HEK293 (cell line): ENCODE data around the gene FAM120B.

Experiments used
- CTCF ChIA-PET: fragments of 350-600 bp; formaldehyde crosslinking; extraction: SDS; loops from one replicate; lab custom pipeline; 2021; ENCODE audit warnings: antibody characterized with exemption; lab: Yijun Ruan, JAX
- POLR2A ChIA-PET: fragments of 300-600 bp; formaldehyde crosslinking; extraction: SDS; loops from one replicate; lab custom pipeline; 2020; ENCODE audit warnings: antibody characterized with exemption, inconsistent platforms; lab: Yijun Ruan, JAX
- H3K27ac ChIP-seq: fragments of 200-500 bp; sonication (Bioruptor generic); 2 replicates; pipeline ENCODE4 v1.5.1; 2014; ENCODE audit warnings: low read depth, low read length, control low read depth, inconsistent platforms; ENCODE audit errors: extremely low read depth
- H3K36me3 ChIP-seq, 2 experiments: fragments of 200-500 bp in 1 of 2; sonication (Bioruptor generic) in 1 of 2; 1 replicate in 1 of 2; 2 replicates in 1 of 2; pipeline ENCODE4 v1.5.1; 2014 to 2017; ENCODE audit warnings: inconsistent platforms in 2 of 2, low read length in 2 of 2; ENCODE audit not compliant: control insufficient read depth in 2 of 2, insufficient read depth in 1 of 2
- H3K4me1 ChIP-seq: fragments of 200-500 bp; sonication (Bioruptor generic); 2 replicates; pipeline ENCODE4 v1.5.1; 2014; ENCODE audit warnings: mild to moderate bottlenecking, low read length, inconsistent platforms; ENCODE audit not compliant: control insufficient read depth, insufficient read depth
- H3K4me3 ChIP-seq: 2 replicates; pipeline ENCODE4 v1.5.1; 2011; ENCODE audit warnings: low read depth, mild to moderate bottlenecking, control low read depth, low read length, moderate library complexity
- H3K9me3 ChIP-seq: fragments of 200-500 bp; sonication (Bioruptor generic); 2 replicates; pipeline ENCODE4 v1.5.1; 2014; ENCODE audit warnings: low read depth, low read length, inconsistent platforms; ENCODE audit not compliant: control insufficient read depth, insufficient read depth
- GFI1B ChIP-seq: fragments of 450-650 bp; formaldehyde crosslinking; IDR thresholded peaks from 2 replicates; pipeline ENCODE4 v1.5.1; 2016; ENCODE audit warnings: missing biosample characterization, missing genetic modification characterization
- GLIS1 ChIP-seq: fragments of 450-650 bp; formaldehyde crosslinking; IDR thresholded peaks from 2 replicates; pipeline ENCODE4 v1.5.1; 2016; ENCODE audit warnings: missing biosample characterization, missing genetic modification characterization
- GLIS2 ChIP-seq: fragments of 450-650 bp; formaldehyde crosslinking; IDR thresholded peaks from 2 replicates; pipeline ENCODE4 v1.5.1; 2016; ENCODE audit warnings: missing biosample characterization, missing genetic modification characterization
- HOXD13 ChIP-seq: sonication (generic); formaldehyde crosslinking; IDR thresholded peaks from 2 replicates; pipeline ENCODE4 v1.8.0; 2022; ENCODE audit warnings: missing genetic modification reagents, borderline replicate concordance
- PRDM10 ChIP-seq: fragments of 450-650 bp; formaldehyde crosslinking; IDR thresholded peaks from 2 replicates; pipeline ENCODE4 v1.5.1; 2016; ENCODE audit warnings: missing biosample characterization, missing genetic modification characterization
- SALL2 ChIP-seq: fragments of 450-650 bp; formaldehyde crosslinking; IDR thresholded peaks from 2 replicates; pipeline ENCODE4 v1.5.0; 2017; ENCODE audit warnings: missing biosample characterization, mild to moderate bottlenecking, missing genetic modification characterization, borderline replicate concordance
- SETDB1 ChIP-seq: IDR thresholded peaks from one replicate; pipeline ENCODE4 v1.6.1; 2017; ENCODE audit warnings: mild to moderate bottlenecking, low read length, moderate library complexity, mixed read lengths; ENCODE audit not compliant: insufficient read length
- ZIC2 ChIP-seq: fragments of 450-650 bp; formaldehyde crosslinking; IDR thresholded peaks from 2 replicates; pipeline ENCODE4 v1.5.1; 2016; ENCODE audit warnings: missing biosample characterization, missing genetic modification characterization
- ZNF24 ChIP-seq: fragments of 450-650 bp; formaldehyde crosslinking; IDR thresholded peaks from 2 replicates; pipeline ENCODE4 v1.5.1; 2016; ENCODE audit warnings: missing biosample characterization, missing genetic modification characterization
- ZNF248 ChIP-seq: fragments of 450-650 bp; formaldehyde crosslinking; IDR thresholded peaks from 2 replicates; pipeline ENCODE4 v1.5.1; 2017; ENCODE audit warnings: missing biosample characterization, missing genetic modification characterization
- ZNF292 ChIP-seq: fragments of 450-650 bp; formaldehyde crosslinking; IDR thresholded peaks from 2 replicates; pipeline ENCODE4 v1.5.1; 2016; ENCODE audit warnings: low read depth, missing biosample characterization, missing genetic modification characterization, borderline replicate concordance
- ZNF302 ChIP-seq: fragments of 450-650 bp; formaldehyde crosslinking; IDR thresholded peaks from 2 replicates; pipeline ENCODE4 v1.5.1; 2016; ENCODE audit warnings: missing biosample characterization, missing genetic modification characterization, low read depth
- ZNF404 ChIP-seq: fragments of 450-650 bp; formaldehyde crosslinking; IDR thresholded peaks from 2 replicates; pipeline ENCODE4 v1.5.1; 2017; ENCODE audit warnings: missing biosample characterization, missing genetic modification characterization
- ZNF600 ChIP-seq: fragments of 450-650 bp; formaldehyde crosslinking; IDR thresholded peaks from 2 replicates; pipeline ENCODE4 v1.5.1; 2016; ENCODE audit warnings: missing biosample characterization, missing genetic modification characterization
- ZNF639 ChIP-seq: fragments of 450-650 bp; formaldehyde crosslinking; IDR thresholded peaks from 2 replicates; pipeline ENCODE4 v1.5.1; 2016; ENCODE audit warnings: missing biosample characterization, missing genetic modification characterization
- ZNF677 ChIP-seq: fragments of 450-650 bp; IDR thresholded peaks from 2 replicates; pipeline ENCODE4 v1.5.0; 2018; ENCODE audit warnings: missing biosample characterization, mild to moderate bottlenecking, missing genetic modification characterization, moderate library complexity
- ZNF768 ChIP-seq: fragments of 450-650 bp; formaldehyde crosslinking; IDR thresholded peaks from 2 replicates; pipeline ENCODE4 v1.5.1; 2018; ENCODE audit warnings: missing biosample characterization, mild to moderate bottlenecking, missing genetic modification characterization
- ZNF776 ChIP-seq: fragments of 450-650 bp; formaldehyde crosslinking; IDR thresholded peaks from 2 replicates; pipeline ENCODE4 v1.5.0; 2017; ENCODE audit warnings: missing biosample characterization, missing genetic modification characterization, borderline replicate concordance
- ZNF843 ChIP-seq: fragments of 450-650 bp; formaldehyde crosslinking; IDR thresholded peaks from 2 replicates; pipeline ENCODE4 v1.5.1; 2016; ENCODE audit warnings: missing biosample characterization, missing genetic modification characterization

The FAM120B gene

DNA sequence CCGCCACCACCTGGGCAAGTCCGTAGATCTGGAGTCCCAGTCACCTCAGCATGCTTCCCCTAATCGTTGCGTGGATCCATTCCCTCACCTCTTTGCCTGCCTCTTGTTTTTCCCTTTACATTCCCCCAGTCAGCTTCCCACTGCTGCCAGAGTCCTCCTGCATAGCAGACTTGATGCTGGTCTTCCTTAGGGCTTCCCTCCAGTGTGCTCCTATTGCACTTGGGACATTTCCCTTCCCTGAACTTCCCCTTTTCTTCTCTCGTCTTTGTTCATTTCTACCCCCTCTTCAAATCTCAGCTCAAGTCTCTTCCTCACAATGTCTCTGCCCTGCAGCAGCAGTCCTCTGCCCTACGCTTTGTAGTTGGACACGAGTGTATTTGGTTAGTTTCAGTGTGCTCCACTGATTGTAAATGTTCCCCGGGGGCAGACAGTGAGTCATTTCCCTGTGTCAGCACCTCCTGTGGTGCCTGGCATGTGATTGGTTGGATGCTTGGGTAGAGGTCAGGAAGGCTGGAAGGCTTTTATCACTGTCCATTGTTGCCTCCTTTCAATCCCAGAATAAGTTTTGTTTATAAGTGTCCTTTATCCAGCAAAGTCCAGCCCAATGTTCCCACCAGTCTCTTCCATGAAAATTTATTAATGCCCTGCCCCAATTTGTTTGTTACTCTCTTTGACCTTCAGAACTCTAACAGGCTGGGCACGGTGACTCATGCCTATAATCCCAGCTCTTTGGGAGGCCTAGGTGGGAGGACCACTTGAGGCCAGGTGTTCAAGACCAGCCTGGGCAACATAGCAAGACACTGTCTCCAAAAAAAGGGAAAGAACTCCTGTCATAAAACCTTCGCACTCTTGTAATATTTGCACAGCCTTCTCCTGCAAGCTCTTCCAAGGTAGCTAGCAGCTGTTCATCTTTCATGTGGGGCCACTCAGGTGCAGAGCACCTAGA, 38.3 kb downstream of the FAM120B start:
- no peak for TF ChIP-seq PRDM10 (tag by site-specific recombination)
- TF ChIP-seq ZNF404 (tag by site-specific recombination): no peak
- TF ChIP-seq ZNF768 (tag by site-specific recombination): no peak
- no peak for TF ChIP-seq ZNF24
- TF ChIP-seq ZIC2 (tag by site-specific recombination): peak; percentile 25; the same call in 1 of the 2 replicates
- no peak for TF ChIP-seq ZNF843
- TF ChIP-seq HOXD13 (CRISPR knock-in tag): peak; percentile 52; the same call in 1 of the 2 replicates
- TF ChIP-seq SETDB1: peak; percentile 51
- TF ChIP-seq ZNF600: 0 out of 2 replicates have a peak, but pooled peaks have one; percentile 28
- TF ChIP-seq GLIS1 (tag by site-specific recombination): peak; percentile 40
- TF ChIP-seq GFI1B: peak; percentile 65; the same call in 1 of the 2 replicates
- TF ChIP-seq, all 188 proteins: peak for 6
- Histone ChIP-seq H3K9me3 (no peaks in the 10 kb centered on the region), H3K27ac (no peak overlapping the region), H3K4me3 (no peak overlapping the region), H3K36me3 (peaks cover 8 to 84% of the 10 kb centered on the region in 2 experiments), H3K4me1 (no peaks in the 10 kb centered on the region)
- ChIA-PET CTCF (no interaction called here), POLR2A (interaction anchor here (0.9 kb wide), 1 partner anchor 39 kb away, joined by 3 read pairs; the partner anchor contains the start of gene FAM120B)

DNA sequence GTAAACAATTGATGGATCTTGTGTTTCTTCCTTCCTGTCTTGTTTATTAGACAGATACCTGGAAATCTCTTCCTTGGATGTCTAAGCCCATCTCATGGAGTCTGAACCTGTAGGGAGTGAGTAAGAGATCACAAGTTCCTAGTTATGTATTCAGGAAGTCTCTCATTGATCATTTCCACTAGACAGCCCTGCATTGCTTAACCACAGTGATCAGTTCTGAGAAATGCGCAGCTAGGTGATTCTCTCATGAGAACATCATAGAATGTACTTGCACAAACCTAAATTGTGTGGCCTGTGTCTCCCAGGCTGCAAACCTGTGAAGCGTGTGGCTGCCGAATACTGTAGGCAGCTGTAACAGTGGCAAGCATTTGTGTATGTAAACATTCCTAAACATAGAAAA, 39.1 kb downstream of the FAM120B start:
- peaks cover 14 to 84% of the 10 kb centered on the region in 2 experiments for H3K36me3 ChIP-seq
- POLR2A ChIA-PET: interaction anchor here (0.9 kb wide), 1 partner anchor 39 kb away, joined by 3 read pairs; the partner anchor contains the start of gene FAM120B
- H3K9me3 ChIP-seq: no peaks in the 10 kb centered on the region
- CTCF ChIA-PET: no interaction called here
- H3K27ac ChIP-seq: no peak overlapping the region
- H3K4me1 ChIP-seq: no peaks in the 10 kb centered on the region
- no peak for TF ChIP-seq ZNF677 (tag by site-specific recombination)
- no peak for TF ChIP-seq ZNF248
- TF ChIP-seq GLIS2: no peak
- no peak for TF ChIP-seq ZNF24
- TF ChIP-seq ZNF776 (tag by site-specific recombination): no peak
- TF ChIP-seq SALL2: no peak
- no peak for TF ChIP-seq ZNF302 (tag by site-specific recombination)
- no peak for TF ChIP-seq ZNF639 (tag by site-specific recombination)
- no peak for TF ChIP-seq ZNF292 (tag by site-specific recombination)
- no peak overlapping the region for H3K4me3 ChIP-seq
